G401 (cell line): ENCODE data around the gene TP73. TPM values are rescaled to one million over a fixed set of nuclear protein-coding genes. Genes with fewer than 3 reads are reported as not detected.

Experiments used
- DNase-seq: peaks from one replicate; pipeline ENCODE4 v3.0.0-alpha.2; 2015; ENCODE audit warnings: low spot score
- in situ Hi-C: cut with HindIII; loops from 2 replicates; pipeline ENCODE4 v1.10.0; 2016; ENCODE audit warnings: low sequenced_read_pairs, mixed read lengths
- total RNA-seq: library from RNA; depleted of rRNA; stranded (reverse); fragments of >200 nt; shearing (Covaris generic); gene quantifications from 2 replicates; pipeline ENCODE4 v1.2.3, GENCODE V29; 2014

Gene TP73
- total RNA-seq, 1 experiment from 2014 or later = 2.4 TPM

GRCh38 chr1:3632298-3632697 lies 20.0 kb upstream of the TP73 start:
- in situ Hi-C loops = no loop called here

GRCh38 chr1:3632716-3633343 lies 19.5 kb upstream of the TP73 start:
- no peak for DNase-seq
- in situ Hi-C loops = no loop called here

More at GRCh38 chr1:3632298-3632697, 20.0 kb upstream of the TP73 start:
- no peak for DNase-seq

- in situ Hi-C loops = no loop called here
- no peak for DNase-seq
These were observed 18.8 kb upstream of the TP73 start for GRCh38 chr1:3633344-3634058.

GRCh38 chr1:3634059-3634800 lies 18.1 kb upstream of the TP73 start:
- no peak for DNase-seq
- in situ Hi-C loops = no loop called here

- no peak for DNase-seq
- in situ Hi-C loops = no loop called here
These were observed 16.2 kb upstream of the TP73 start for GRCh38 chr1:3636080-3636479.

GRCh38 chr1:3636531-3636930 lies 15.8 kb upstream of the TP73 start:
- no peak for DNase-seq
- in situ Hi-C loops = no loop called here

- DNase-seq = no peak
- in situ Hi-C loops = no loop called here
These were observed 14.3 kb upstream of the TP73 start for GRCh38 chr1:3638027-3638426.

GRCh38 chr1:3638676-3639075 lies 13.6 kb upstream of the TP73 start:
- in situ Hi-C loops = no loop called here
- no peak for DNase-seq

GRCh38 chr1:3639397-3639911 lies 12.9 kb upstream of the TP73 start:
- in situ Hi-C loops = no loop called here
- no peak for DNase-seq

GRCh38 chr1:3640121-3640837 lies 12.0 kb upstream of the TP73 start:
- no peak for DNase-seq
- in situ Hi-C loops = loop anchor here (10.0 kb wide), 1 partner anchor 105 kb away; no protein-coding TSS in a partner anchor

- no peak for DNase-seq
- in situ Hi-C loops = loop anchor here (10.0 kb wide), 1 partner anchor 104 kb away; no protein-coding TSS in a partner anchor
These were observed 11.1 kb upstream of the TP73 start for GRCh38 chr1:3641046-3641760.

GRCh38 chr1:3641816-3642215 lies 10.5 kb upstream of the TP73 start:
- DNase-seq = no peak
- in situ Hi-C loops = loop anchor here (10.0 kb wide), 1 partner anchor 103 kb away; no protein-coding TSS in a partner anchor

GRCh38 chr1:3642919-3643675 lies 9.2 kb upstream of the TP73 start:
- in situ Hi-C loops = loop anchor here (10.0 kb wide), 1 partner anchor 102 kb away; no protein-coding TSS in a partner anchor
- DNase-seq = no peak

GRCh38 chr1:3644273-3644672 lies 8.0 kb upstream of the TP73 start:
- in situ Hi-C loops = loop anchor here (10.0 kb wide), 1 partner anchor 101 kb away; no protein-coding TSS in a partner anchor
- no peak for DNase-seq

- no peak for DNase-seq
- in situ Hi-C loops = loop anchor here (10.0 kb wide), 1 partner anchor 100 kb away; no protein-coding TSS in a partner anchor
These were observed 7.1 kb upstream of the TP73 start for GRCh38 chr1:3645247-3645646.

GRCh38 chr1:3645666-3646355 lies 6.5 kb upstream of the TP73 start:
- DNase-seq = no peak
- in situ Hi-C loops = loop anchor here (10.0 kb wide), 1 partner anchor 99 kb away; no protein-coding TSS in a partner anchor

- DNase-seq = no peak
- in situ Hi-C loops = loop anchor here (10.0 kb wide), 1 partner anchor 98 kb away; no protein-coding TSS in a partner anchor
These were observed 5.7 kb upstream of the TP73 start for GRCh38 chr1:3646596-3646995.
